Suprapubic skin (tissue), 4 donors: Measurements from ENCODE around the gene ACAD10. TPM values are rescaled to one million over a fixed set of nuclear protein-coding genes. Genes with fewer than 3 reads are reported as not detected.
A peak's percentile ranks its signal among the peaks of the same experiment; 100 is the strongest.

Experiments used
- DNase-seq, 2 donors: peaks; one replicate each; pipeline ENCODE4 v3.0.0-alpha.2; 2019; ENCODE audit warnings: low spot score in 2 of 2
- H3K27ac ChIP-seq: fragments of 200-600 bp; sonication (generic); one replicate; pipeline ENCODE4 v1.5.1; 2019
- H3K27me3 ChIP-seq: fragments of 200-600 bp; sonication (generic); one replicate; pipeline ENCODE4 v1.5.1; 2019
- H3K36me3 ChIP-seq: fragments of 200-600 bp; sonication (generic); one replicate; pipeline ENCODE4 v1.5.1; 2019
- H3K4me1 ChIP-seq: fragments of 200-600 bp; sonication (generic); one replicate; pipeline ENCODE4 v1.5.1; 2019
- H3K4me3 ChIP-seq: fragments of 200-600 bp; sonication (generic); one replicate; pipeline ENCODE4 v1.5.1; 2019; ENCODE audit warnings: mild to moderate bottlenecking
- H3K9me3 ChIP-seq: fragments of 200-600 bp; sonication (generic); one replicate; pipeline ENCODE4 v1.5.1; 2019
- CTCF ChIP-seq, 2 donors: fragments of 200-600 bp in 1 of 2; fragments of 450-650 bp in 1 of 2; sonication (generic) in 1 of 2; IDR thresholded peaks; one replicate each; pipeline ENCODE4 v1.5.1; 2016 to 2019; ENCODE audit warnings: antibody characterized with exemption in 2 of 2, mild to moderate bottlenecking in 1 of 2, moderate library complexity in 1 of 2
- EP300 ChIP-seq: sonication (generic); formaldehyde crosslinking; IDR thresholded peaks from one replicate; pipeline ENCODE4 v1.6.1; 2017; ENCODE audit warnings: antibody characterized with exemption
- POLR2A ChIP-seq, 2 donors: fragments of 450-650 bp; IDR thresholded peaks; one replicate each; pipeline ENCODE4 v1.6.1; 2017; ENCODE audit warnings: antibody characterized with exemption in 2 of 2, mild to moderate bottlenecking in 2 of 2, moderate library complexity in 2 of 2
- POLR2AphosphoS5 ChIP-seq, 3 donors: sonication (generic); formaldehyde crosslinking; IDR thresholded peaks; one replicate each; pipeline ENCODE4 v1.6.1; 2017; ENCODE audit warnings: antibody characterized with exemption in 3 of 3
- WGBS: methylation state at CpG from one replicate; pipeline ENCODE4 v1.1.5; 2018; 5-methylcytosine and 5-hydroxymethylcytosine counted together
- total RNA-seq, 4 donors: library from RNA; depleted of rRNA; stranded (reverse); fragments of >200 nt; gene quantifications; one replicate each; pipeline ENCODE4 v1.1.0, GENCODE V29; 2016

The ACAD10 gene
- total RNA-seq, 4 donors from 2014 or later = 22.8 to 75.7 (median 26.5) TPM

DNA sequence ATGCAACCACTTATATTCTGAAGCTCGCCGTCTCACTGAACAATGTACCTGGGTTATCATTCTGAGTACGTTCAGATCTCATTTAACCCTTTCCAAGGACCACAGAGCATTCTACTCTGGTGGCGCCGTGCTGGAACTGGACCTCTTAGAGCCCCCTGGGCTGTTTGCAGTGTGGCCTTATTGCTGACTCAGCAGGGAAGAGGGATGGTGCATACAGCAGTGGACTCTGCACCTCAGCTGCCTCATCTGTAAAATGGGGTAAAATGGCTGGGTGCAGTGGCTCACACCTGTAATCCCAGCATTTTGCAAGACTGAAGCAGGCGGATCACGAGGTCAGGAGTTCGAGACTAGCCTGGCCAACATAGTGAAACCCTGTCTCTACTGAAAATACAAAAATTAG is 83.7 kb downstream of the ACAD10 start:
- Histone ChIP-seq H3K4me1 (peaks cover 65% of the 10 kb centered on the region), H3K27me3 (no peaks in the 10 kb centered on the region), H3K36me3 (no peaks in the 10 kb centered on the region), H3K9me3 (no peaks in the 10 kb centered on the region), H3K4me3 (no peak overlapping the region), H3K27ac (no peak overlapping the region)
- TF ChIP-seq POLR2AphosphoS5 (IDR thresholded peaks at IDR 0.05) (no peak), EP300 (no peak), CTCF (IDR thresholded peaks at IDR 0.05) (no peak), POLR2A (IDR thresholded peaks at IDR 0.05) (no peak)
- DNase-seq = no peak
- WGBS = 74% methylated on average over 8 of the region's 8 CpGs

DNA sequence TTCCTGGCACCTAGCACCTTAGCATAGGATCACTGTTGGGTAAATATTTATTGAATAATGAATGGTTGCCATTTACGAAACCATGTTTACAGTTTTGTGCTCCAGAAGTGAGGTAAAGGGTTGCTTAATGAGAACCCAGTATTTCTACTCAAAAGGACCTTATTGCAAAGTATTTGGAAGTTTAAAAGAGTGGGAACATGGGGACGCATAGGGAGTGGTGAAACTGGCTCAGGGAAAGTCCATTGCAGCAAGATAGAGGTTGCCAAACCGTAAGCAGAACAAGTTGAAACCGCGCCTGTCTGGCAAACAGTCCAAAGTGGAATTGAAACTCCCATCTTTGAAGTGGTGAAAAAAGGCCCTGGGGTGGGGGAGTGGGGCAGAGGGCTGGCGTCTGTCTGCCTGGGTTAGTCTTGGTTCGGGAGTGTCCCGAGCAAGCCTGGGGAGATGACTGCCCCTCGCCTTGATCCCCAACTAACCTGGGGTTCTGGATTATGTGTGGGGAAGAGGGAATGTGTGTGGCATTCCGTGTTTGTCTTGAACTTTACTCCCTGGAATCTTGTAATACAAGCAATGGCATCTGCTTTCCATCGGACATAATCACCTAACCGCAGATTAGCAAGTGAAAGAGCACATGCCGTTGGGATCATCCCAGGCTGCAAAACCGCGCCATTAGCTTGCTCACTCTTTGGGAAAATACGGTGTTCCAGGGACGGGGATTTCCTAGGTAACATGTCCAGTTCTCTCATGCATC is 88.1 kb downstream of the ACAD10 start:
- Histone ChIP-seq H3K27me3 (no peaks in the 10 kb centered on the region), H3K36me3 (peaks cover 5% of the 10 kb centered on the region), H3K27ac (peak overlapping the region; percentile 90), H3K4me3 (peak overlapping the region; percentile 11), H3K4me1 (peaks cover 76% of the 10 kb centered on the region), H3K9me3 (no peaks in the 10 kb centered on the region)
- TF ChIP-seq CTCF (IDR thresholded peaks at IDR 0.05) (no peak), POLR2AphosphoS5 (IDR thresholded peaks at IDR 0.05) (peak in 2 of 3 donors; percentile 49 to 87), EP300 (no peak)
- peak; percentile 87 to 93 for DNase-seq
- WGBS = 20% methylated on average over 17 of the region's 17 CpGs

DNA sequence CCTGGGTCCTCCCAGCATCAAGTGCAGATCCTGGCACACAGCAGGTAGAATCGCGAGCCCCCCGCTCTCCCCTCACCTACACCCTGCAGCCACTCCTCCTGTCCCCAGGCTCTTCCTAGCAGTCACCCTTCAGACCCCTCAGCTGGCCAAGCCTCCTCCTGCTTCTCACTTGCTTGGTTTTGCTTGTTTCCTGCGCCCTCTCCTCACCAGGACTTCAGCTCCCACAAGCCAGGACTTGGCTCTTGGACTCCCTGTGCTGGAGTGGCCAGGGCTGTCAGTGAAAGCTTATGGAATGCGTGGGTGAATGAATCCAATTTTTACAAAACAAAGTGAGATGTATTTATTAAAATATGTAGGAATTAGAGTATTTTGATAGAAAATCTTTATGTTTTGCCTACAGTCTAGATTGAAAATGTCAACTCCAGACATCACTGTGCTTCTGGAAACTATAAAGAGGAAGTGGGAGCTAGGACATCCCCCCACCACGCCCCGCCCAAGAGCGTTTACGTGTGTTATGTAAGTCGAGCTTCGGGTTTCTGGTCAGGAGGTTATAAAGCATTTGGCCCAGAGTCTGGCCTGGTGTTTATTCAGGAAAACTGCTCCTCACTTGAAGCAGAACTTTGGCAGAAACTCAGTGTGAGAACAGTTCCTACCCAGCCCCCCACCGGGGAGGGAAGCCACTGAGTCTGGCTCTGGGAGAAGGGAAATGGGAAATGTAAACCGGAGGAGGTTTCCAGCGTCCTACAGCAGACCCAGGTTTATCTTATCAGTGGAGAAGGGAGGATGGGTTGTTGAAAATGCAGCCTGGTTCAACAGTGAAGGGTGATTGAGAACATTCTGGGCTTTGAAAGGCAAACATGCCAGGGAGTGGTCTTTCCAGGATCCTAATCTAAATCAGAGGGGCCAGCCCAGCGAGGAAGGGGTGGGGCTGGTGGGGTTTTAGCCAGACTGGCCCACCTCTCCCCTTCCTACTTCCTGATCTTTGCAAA is 89.6 kb downstream of the ACAD10 start:
- peak overlapping the region; percentile 18 for H3K4me3 ChIP-seq
- H3K9me3 ChIP-seq = no peaks in the 10 kb centered on the region
- peaks cover 5% of the 10 kb centered on the region for H3K36me3 ChIP-seq
- peaks cover 62% of the 10 kb centered on the region for H3K4me1 ChIP-seq
- peak; percentile 83 to 88 for DNase-seq
- WGBS = 23% methylated on average over 15 of the region's 15 CpGs
- H3K27ac ChIP-seq = peak overlapping the region; percentile 90
- TF ChIP-seq POLR2AphosphoS5 (IDR thresholded peaks at IDR 0.05) (no peak), EP300 (no peak), POLR2A (IDR thresholded peaks at IDR 0.05) (peak in 1 of 2 donors; percentile 46)
- H3K27me3 ChIP-seq = no peaks in the 10 kb centered on the region

DNA sequence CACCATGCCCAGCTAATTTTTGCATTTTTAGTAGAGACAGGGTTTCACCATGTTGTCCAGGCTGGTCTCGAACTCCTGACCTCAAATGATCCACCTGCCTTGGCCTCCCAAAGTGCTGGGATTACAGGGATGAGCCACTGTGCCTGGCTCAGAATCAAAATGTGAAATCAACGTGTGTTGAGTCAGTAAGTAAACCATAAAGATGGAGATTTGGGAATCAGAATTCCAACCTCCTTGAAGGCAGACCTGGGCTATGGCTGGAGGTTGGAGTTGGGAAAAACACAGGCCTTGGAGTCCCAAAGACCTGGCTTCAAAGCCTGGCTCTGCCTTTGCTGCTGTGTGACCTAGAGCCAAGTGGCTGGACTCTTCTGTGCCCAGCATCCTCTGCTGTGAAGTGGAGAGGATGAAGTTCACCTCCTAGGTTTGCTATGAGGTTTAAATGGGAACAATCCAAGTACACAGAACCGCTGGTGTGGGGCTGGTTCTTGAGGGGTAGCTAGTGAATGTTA is 91.0 kb downstream of the ACAD10 start:
- Histone ChIP-seq H3K27ac (peak overlapping the region; percentile 90), H3K4me1 (peaks cover 54% of the 10 kb centered on the region), H3K27me3 (no peaks in the 10 kb centered on the region), H3K9me3 (no peaks in the 10 kb centered on the region), H3K4me3 (no peak overlapping the region), H3K36me3 (peaks cover 19% of the 10 kb centered on the region)
- WGBS = 55% methylated on average over 3 of the region's 3 CpGs
- TF ChIP-seq POLR2A (IDR thresholded peaks at IDR 0.05) (no peak), POLR2AphosphoS5 (IDR thresholded peaks at IDR 0.05) (no peak), EP300 (no peak), CTCF (IDR thresholded peaks at IDR 0.05) (no peak)
- no peak for DNase-seq

DNA sequence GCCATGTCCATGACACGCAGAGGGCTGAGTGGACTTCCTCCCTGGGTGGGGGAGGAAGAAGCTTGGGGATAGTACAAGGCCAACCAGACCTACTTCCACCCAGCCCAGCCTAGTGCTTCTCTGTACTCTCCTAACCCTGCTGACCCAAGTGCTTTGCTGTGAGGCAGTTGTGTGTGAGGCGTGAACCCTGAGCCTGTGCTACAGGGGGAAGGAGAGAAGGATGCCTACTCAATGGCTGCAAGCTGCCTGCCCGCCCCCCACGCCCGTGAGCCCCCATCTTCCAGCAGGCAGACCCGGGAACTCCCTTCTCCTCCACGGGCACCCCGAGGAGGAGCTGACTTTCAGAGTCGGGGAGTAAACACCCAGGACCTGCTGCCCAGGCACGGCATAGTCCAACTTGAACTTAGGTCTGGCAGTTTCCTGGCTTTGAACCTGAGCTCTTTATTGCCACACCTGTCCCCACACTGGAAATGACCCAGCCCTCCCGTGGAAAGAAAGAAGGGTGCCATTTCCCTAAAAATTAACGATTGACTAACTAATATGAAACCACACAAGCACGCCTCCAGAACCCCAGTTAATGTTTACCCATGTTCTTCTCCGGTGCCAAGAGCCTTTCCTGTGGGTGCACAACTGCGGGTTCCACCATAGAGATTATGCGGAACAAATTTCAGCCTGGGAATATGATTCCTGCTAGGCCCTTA is 91.6 kb downstream of the ACAD10 start:
- Histone ChIP-seq H3K27me3 (no peaks in the 10 kb centered on the region), H3K4me1 (peaks cover 54% of the 10 kb centered on the region), H3K4me3 (no peak overlapping the region), H3K27ac (peak overlapping the region; percentile 90), H3K36me3 (peaks cover 25% of the 10 kb centered on the region), H3K9me3 (no peaks in the 10 kb centered on the region)
- WGBS = 73% methylated on average over 16 of the region's 16 CpGs
- no peak for DNase-seq
- no peak for TF ChIP-seq EP300
- TF ChIP-seq CTCF (IDR thresholded peaks at IDR 0.05) = no peak
- TF ChIP-seq POLR2AphosphoS5 (IDR thresholded peaks at IDR 0.05) = no peak
- no peak for TF ChIP-seq POLR2A (IDR thresholded peaks at IDR 0.05)
